ENCODE measurements around the gene MSX1.

The MSX1 gene

DNA sequence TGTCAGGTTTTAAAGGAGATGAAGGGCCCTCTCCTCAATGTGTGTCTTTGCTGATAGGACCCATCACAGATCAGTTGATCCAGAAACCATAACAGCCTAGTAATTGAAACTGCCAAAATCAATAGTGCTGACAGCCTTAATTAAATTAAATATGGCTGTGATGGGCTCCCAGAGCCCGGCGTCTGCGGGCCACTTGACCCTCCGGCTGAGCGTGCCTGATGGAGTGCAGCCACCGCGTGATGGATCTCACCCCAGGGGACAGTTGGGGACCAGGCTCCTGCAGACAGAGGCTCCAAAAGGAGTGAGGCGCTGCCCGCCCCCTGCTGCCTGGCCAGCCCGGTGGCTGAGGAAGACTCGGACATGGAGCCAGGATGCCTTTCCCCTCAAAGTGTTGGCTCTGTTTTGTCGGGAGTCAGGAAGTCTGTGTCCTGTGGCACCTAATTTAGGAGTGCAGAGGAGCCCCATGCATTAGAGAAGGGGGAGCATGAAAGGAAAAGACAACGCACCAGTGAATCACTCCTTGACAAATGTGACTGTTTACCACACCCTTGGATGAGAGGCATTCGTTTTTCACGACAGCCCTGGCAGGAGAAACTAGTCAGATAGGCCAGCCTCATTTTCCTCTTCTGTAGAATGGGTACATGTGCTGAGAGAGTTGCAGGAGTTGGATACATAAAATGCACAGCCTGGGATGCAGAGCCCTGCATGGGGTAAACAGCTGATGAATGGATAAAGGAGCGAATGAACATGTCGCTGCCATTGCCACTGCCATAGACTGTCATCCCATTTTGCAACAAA is 40.9 kb upstream of the MSX1 start:
- Histone ChIP-seq H3K4me2 (no peak overlapping the region), H3K36me3 (ENCODE audit: insufficient read depth) (no peaks in the 10 kb centered on the region), H2AFZ (ENCODE audit: low read depth) (no peak overlapping the region), H3K27ac (no peak overlapping the region), H4K20me1 (ENCODE audit: insufficient read depth) (no peaks in the 10 kb centered on the region), H3K4me3 (IDR thresholded peaks at IDR 0.05; ENCODE audit: insufficient read depth, low read depth, low read length) (no peak overlapping the region), H3K27me3 (ENCODE audit: insufficient read depth, low read depth) (no peaks in the 10 kb centered on the region), H3K9ac (no peak overlapping the region), H3K4me1 (ENCODE audit: low read depth, poor library complexity, severe bottlenecking) (no peaks in the 10 kb centered on the region), H3K79me2 (ENCODE audit: insufficient read depth, low read depth) (no peaks in the 10 kb centered on the region)
- TF ChIP-seq, protein P1, sequence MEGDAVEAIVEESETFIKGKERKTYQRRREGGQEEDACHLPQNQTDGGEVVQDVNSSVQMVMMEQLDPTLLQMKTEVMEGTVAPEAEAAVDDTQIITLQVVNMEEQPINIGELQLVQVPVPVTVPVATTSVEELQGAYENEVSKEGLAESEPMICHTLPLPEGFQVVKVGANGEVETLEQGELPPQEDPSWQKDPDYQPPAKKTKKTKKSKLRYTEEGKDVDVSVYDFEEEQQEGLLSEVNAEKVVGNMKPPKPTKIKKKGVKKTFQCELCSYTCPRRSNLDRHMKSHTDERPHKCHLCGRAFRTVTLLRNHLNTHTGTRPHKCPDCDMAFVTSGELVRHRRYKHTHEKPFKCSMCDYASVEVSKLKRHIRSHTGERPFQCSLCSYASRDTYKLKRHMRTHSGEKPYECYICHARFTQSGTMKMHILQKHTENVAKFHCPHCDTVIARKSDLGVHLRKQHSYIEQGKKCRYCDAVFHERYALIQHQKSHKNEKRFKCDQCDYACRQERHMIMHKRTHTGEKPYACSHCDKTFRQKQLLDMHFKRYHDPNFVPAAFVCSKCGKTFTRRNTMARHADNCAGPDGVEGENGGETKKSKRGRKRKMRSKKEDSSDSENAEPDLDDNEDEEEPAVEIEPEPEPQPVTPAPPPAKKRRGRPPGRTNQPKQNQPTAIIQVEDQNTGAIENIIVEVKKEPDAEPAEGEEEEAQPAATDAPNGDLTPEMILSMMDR (conservative IDR thresholded peaks at IDR 0.05; ENCODE audit: low read depth, low read length), result no peak

DNA sequence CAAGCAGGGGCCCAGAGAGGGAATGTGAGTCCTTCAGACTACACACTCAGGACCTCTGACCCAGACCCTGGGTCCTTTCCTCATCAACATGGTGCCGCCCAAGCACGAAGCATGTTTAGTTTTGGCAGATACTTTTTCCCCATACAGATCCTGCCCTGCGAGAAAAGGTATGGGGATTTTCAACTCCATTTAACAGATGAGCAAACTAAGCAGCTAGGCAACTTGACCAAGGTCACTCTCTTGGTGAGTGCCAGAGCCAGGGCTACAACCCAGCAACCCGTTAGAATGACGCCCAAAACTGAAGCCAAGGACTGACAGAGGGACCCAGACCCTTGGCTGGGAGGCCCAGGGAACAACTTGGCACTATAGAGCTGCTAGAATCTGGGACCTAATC is 40.3 kb upstream of the MSX1 start:
- Histone ChIP-seq H3K9ac (no peak overlapping the region), H2AFZ (ENCODE audit: low read depth) (no peak overlapping the region), H3K27me3 (ENCODE audit: insufficient read depth, low read depth) (no peaks in the 10 kb centered on the region), H3K79me2 (ENCODE audit: insufficient read depth, low read depth) (no peaks in the 10 kb centered on the region), H3K4me2 (no peak overlapping the region), H3K36me3 (ENCODE audit: insufficient read depth) (no peaks in the 10 kb centered on the region), H3K4me3 (IDR thresholded peaks at IDR 0.05; ENCODE audit: insufficient read depth, low read depth, low read length) (no peak overlapping the region), H4K20me1 (ENCODE audit: insufficient read depth) (no peaks in the 10 kb centered on the region), H3K4me1 (ENCODE audit: low read depth, poor library complexity, severe bottlenecking) (no peaks in the 10 kb centered on the region), H3K27ac (no peak overlapping the region)
- TF ChIP-seq, protein P1 (conservative IDR thresholded peaks at IDR 0.05; ENCODE audit: low read depth, low read length), result no peak

DNA sequence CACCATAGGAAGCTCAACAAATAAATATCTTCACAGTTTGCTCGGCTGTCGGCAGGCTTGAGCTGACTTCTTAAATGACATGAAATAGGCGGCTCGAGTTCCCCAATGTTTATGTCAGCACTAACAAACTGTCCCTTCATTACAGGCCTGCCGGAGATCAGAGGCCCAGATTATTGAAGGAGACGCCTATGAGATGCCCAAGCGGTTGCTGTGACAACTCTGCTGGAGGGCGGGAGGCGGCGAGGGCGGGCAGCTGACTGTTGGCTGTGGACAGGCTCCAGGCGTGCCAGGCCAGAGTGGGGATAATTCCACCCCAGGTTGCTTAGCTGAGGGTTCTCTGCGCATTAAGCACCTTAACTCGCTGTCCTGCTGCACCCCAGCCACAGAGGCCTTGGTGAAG is 39.2 kb upstream of the MSX1 start:
- TF ChIP-seq, protein P1 (conservative IDR thresholded peaks at IDR 0.05; ENCODE audit: low read depth, low read length), result no peak
- no peaks in the 10 kb centered on the region for H3K79me2 ChIP-seq (ENCODE audit: insufficient read depth, low read depth)
- no peak overlapping the region for H3K4me3 ChIP-seq (IDR thresholded peaks at IDR 0.05; ENCODE audit: insufficient read depth, low read depth, low read length)
- no peak overlapping the region for H3K9ac ChIP-seq
- no peaks in the 10 kb centered on the region for H3K4me1 ChIP-seq (ENCODE audit: low read depth, poor library complexity, severe bottlenecking)
- H3K4me2 ChIP-seq, result no peak overlapping the region
- H3K27ac ChIP-seq, result no peak overlapping the region
- H4K20me1 ChIP-seq (ENCODE audit: insufficient read depth), result no peaks in the 10 kb centered on the region
- no peaks in the 10 kb centered on the region for H3K27me3 ChIP-seq (ENCODE audit: insufficient read depth, low read depth)
- H2AFZ ChIP-seq (ENCODE audit: low read depth), result no peak overlapping the region
- no peaks in the 10 kb centered on the region for H3K36me3 ChIP-seq (ENCODE audit: insufficient read depth)

DNA sequence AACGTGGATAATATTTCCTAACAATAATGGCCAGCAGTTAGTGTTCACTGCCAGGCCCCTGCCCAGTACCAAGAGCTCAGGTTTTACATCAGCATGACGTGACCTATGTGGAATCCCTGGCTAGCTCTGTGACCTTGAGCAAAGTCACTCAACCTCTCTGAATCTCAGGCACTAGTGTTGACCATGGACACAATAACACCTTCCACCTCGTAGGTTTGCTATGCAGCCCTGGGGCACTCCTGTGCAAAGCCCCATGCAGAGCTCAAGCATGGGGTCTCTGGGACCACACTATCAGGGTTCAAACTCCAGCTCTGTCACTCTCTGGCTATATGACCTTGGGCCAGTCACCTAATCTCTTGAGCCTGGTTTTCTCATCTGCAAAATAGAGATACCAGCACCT is 38.7 kb upstream of the MSX1 start:
- H3K9ac ChIP-seq, result no peak overlapping the region
- no peak overlapping the region for H3K27ac ChIP-seq
- H3K4me2 ChIP-seq, result no peak overlapping the region

More for the DNA sequence above, 38.7 kb upstream of the MSX1 start:
- Histone ChIP-seq H3K27me3 (ENCODE audit: insufficient read depth, low read depth) (no peaks in the 10 kb centered on the region), H2AFZ (ENCODE audit: low read depth) (no peak overlapping the region), H3K36me3 (ENCODE audit: insufficient read depth) (no peaks in the 10 kb centered on the region), H3K4me1 (ENCODE audit: low read depth, poor library complexity, severe bottlenecking) (no peaks in the 10 kb centered on the region), H3K79me2 (ENCODE audit: insufficient read depth, low read depth) (no peaks in the 10 kb centered on the region), H3K4me3 (IDR thresholded peaks at IDR 0.05; ENCODE audit: insufficient read depth, low read depth, low read length) (no peak overlapping the region), H4K20me1 (ENCODE audit: insufficient read depth) (no peaks in the 10 kb centered on the region)
- TF ChIP-seq, protein P1 (conservative IDR thresholded peaks at IDR 0.05; ENCODE audit: low read depth, low read length), result no peak
